Astrocyte of the spinal cord (primary cell): ENCODE measurements around the gene RCAN3.
A peak's percentile ranks its signal among the peaks of the same experiment; 100 is the strongest.

Experiments used
- DNase-seq: peaks from one replicate; pipeline ENCODE4 v3.0.0; 2011; ENCODE audit warnings: low read depth, low spot score
- H3K4me3 ChIP-seq: 2 replicates; pipeline ENCODE4 v1.5.1; 2011; ENCODE audit warnings: low read depth, mild to moderate bottlenecking, low read length, moderate library complexity
- in situ Hi-C: cut with HindIII; loops from 2 replicates; pipeline ENCODE4 v1.10.0; 2017; ENCODE audit warnings: low sequenced_read_pairs
- TF ChIP-seq, protein P1 (sequence below): IDR thresholded peaks from 2 replicates; pipeline ENCODE4 v1.5.1; 2012; ENCODE audit warnings: low read depth, mild to moderate bottlenecking, low read length, inconsistent platforms

RCAN3 gene

DNA sequence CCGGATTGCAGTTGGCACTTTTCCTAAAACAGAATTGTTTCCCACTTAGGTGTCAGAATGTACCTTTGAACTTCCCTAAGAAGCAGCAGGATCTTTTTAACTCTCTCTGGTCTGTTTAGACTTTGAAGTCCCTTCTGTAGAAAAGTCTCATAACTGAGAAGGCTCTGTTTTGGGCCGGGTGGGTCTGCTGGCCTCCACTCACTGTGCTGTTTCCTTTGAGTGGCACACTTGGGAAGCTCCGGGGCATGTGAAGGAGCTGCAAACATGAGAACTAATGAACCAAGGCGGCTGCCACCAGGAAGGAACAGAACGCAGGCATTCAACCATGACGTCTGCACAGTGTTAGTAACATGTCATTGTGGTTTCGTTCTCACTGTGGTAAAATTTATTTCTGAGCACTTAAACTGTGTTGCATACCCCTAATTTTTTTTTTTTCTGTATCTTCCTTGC, 33.8 kb downstream of the RCAN3 start:
- H3K4me3 ChIP-seq = no peak overlapping the region
- peak; percentile 36 for DNase-seq
- TF ChIP-seq, protein P1, sequence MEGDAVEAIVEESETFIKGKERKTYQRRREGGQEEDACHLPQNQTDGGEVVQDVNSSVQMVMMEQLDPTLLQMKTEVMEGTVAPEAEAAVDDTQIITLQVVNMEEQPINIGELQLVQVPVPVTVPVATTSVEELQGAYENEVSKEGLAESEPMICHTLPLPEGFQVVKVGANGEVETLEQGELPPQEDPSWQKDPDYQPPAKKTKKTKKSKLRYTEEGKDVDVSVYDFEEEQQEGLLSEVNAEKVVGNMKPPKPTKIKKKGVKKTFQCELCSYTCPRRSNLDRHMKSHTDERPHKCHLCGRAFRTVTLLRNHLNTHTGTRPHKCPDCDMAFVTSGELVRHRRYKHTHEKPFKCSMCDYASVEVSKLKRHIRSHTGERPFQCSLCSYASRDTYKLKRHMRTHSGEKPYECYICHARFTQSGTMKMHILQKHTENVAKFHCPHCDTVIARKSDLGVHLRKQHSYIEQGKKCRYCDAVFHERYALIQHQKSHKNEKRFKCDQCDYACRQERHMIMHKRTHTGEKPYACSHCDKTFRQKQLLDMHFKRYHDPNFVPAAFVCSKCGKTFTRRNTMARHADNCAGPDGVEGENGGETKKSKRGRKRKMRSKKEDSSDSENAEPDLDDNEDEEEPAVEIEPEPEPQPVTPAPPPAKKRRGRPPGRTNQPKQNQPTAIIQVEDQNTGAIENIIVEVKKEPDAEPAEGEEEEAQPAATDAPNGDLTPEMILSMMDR = no peak
- in situ Hi-C loops = no loop called here

DNA sequence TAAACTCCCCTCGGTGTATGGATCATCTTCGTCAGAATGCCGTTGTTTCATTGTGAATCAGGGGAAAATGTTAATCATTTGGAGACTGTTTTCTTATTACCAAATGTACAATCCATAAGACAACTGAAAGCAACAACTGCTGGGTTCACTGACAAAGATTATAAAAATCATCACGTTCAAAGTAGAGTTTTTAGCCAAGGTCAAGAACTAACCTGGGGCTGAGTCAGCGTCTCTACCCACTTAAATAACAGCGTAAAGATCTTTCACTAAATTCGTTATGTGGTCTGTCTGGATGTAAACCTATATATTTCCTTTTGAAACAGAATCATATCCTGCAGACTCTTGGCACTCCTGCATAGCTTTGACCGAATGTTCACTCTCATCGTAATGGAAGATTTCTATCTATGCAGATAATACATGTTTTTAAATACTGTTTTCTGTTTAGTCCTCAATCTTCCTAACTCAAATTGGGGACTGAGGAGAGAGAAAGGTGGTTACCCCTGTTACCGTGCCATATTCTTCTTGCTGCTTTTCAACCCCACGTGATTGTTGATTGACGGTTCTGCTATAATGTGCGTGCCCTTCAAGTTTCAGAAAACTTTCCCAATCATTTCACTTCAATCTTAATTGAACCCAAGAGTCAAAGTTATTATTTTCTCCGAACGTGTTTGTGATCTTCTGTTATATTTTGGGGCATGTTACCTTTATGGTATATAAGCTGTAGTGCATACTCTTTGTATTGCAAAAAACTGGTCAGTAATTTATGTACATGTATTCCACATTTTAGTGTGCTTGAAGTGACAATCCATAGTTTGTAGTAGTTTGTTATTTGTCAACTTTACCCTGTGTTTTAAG, 37.6 kb downstream of the RCAN3 start:
- TF ChIP-seq, protein P1 = no peak
- H3K4me3 ChIP-seq = no peak overlapping the region
- in situ Hi-C loops = no loop called here
- DNase-seq = no peak

DNA sequence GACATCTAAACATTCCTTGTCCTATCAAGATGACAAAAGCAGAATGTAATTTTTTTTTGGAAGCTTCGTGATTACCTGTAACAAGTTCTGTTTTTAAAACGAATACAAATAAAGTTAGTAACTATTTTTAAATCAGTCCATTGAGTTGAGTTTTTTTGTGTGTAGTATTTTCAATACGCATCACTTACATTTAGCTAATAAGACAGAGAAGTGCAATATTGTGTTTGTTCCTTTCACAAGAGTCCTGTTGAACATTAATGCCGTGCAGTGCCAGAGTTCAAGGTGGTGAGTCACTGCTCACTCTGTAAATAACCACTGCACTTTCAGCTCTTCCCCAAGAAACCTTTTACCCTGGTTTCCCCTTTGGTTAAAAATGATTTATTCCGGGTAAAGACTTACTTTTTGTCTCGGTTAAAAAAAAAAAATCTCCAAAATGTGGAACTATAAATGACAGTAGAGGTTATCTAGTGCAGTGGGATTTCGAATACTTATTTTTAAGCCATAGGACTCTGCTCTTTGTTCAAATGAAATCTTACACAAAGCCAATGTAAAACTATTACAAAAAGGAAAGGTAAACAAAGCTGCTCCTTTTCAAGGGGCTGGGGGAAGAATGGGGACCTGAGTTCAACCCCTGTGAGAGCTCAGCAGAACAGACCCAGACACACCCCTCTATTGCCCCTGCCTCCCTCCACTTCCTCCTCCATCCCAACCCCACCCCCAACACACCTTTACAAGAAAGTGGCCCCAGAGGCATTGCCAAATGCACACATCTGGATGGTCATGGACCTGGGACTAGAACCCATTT, 38.5 kb downstream of the RCAN3 start:
- DNase-seq = peak; percentile 69
- in situ Hi-C loops = no loop called here
- no peak overlapping the region for H3K4me3 ChIP-seq
- TF ChIP-seq, protein P1 = no peak

DNA sequence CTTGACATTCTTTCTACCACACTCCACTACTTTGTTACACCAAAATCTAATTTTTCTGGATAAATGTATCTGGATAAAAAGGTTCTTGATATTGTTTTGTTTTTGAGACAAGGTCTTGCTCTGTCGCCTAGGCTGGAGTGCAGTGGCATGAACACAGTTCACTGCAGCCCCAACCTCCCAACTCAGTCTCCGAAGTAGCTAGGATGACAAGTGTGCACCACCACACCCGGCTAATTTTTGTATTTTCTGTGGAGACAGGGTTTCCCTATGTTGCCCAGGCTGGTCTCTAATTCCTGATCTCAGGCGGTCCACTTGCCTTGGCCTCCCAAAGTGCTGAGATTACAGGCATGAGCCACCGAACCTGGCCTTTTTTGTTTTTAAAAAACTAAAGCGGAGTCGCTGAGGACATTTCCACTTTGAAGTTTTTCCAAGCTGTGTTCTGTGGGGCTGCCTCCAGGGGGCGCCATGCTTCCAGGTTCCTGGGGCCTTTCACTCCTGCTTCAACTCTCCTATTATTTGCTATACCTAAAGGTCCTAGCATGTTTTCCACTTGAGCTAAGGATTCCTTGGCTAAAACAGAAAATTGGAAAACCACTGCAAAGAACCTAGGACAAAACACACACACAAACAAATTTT, 39.2 kb downstream of the RCAN3 start:
- in situ Hi-C loops = no loop called here
- no peak overlapping the region for H3K4me3 ChIP-seq
- no peak for DNase-seq
- TF ChIP-seq, protein P1 = peak; percentile 59

DNA sequence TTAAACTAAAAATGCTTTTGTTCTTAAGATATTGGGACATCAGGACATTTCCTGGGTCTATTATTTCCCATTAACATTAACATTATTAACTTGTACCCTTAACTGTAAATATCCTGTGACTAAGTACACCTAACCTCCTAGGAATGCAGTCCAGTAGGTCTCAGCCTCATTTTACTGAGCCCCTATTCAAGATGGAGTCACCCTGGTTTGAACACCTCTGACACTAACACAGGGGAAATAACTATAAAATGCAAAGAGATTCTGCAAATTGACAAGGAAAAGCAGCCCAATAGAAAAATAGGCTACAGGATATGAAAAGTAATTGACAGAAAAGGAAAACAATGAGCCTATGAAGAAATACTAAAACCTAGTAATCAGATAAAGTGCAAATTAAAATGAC, 41.6 kb downstream of the RCAN3 start:
- DNase-seq = no peak
- H3K4me3 ChIP-seq = no peak overlapping the region
- TF ChIP-seq, protein P1 = no peak
- in situ Hi-C loops = no loop called here

DNA sequence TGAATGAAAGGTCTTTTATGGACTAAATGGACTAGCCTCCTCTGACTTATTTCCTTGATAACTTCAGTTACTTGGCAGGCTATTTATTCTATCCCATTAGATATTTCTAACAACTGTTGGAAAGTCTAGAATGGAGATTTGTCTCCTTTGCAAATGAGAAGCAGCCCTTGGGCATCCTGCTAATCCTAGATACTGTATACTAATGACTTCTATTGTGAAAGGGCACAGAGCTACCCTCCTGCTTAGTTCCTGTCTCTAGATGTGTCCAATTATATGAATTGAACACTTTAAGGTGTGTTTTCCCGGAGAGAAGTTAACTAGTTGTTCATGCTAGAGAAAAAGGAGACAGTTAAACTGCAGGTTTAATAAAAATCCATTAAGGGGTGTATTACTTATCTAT, 43.0 kb downstream of the RCAN3 start:
- no peak for DNase-seq
- H3K4me3 ChIP-seq = no peak overlapping the region
- TF ChIP-seq, protein P1 = no peak
- in situ Hi-C loops = no loop called here
